Activated CD8-positive, alpha-beta T cell treated with anti-CD3 and anti-CD28 coated beads for 36 hours (primary cell): ENCODE results near the gene SMPD2. TPM values are rescaled to one million over a fixed set of nuclear protein-coding genes. Genes with fewer than 3 reads are reported as not detected.
A peak's percentile ranks its signal among the peaks of the same experiment; 100 is the strongest.
"Not testable (repeated sequence)": the region's sequence is repeated elsewhere in the genome, so short reads cannot be mapped to it uniquely, and the experiment has no call there.

Experiments
- ATAC-seq: fragments of 200-7000 bp; cut with Tn5 transposase; one replicate; pipeline ENCODE4 v1.10.0; 2021; ENCODE audit warnings: mild to moderate bottlenecking, moderate library complexity
- CTCF ChIA-PET: fragments of 350-600 bp; sonication (Branson Sonifier 250); formaldehyde crosslinking; loops from one replicate; lab custom pipeline; 2021; ENCODE audit warnings: antibody characterized with exemption; lab: Charles Lee
- POLR2A ChIA-PET: fragments of 350-600 bp; sonication (Branson Sonifier 250); formaldehyde crosslinking; loops from one replicate; lab custom pipeline; 2021; ENCODE audit warnings: antibody characterized with exemption; lab: Charles Lee
- DNase-seq: peaks from one replicate; pipeline ENCODE4 v3.0.0-alpha.2; 2020
- H3K27ac Mint-ChIP-seq: one replicate; pipeline ENCODE4 v1.8.0; 2021; ENCODE audit warnings: mild to moderate bottlenecking, mixed read lengths
- H3K27me3 Mint-ChIP-seq: one replicate; pipeline ENCODE4 v1.8.0; 2021; ENCODE audit warnings: mixed read lengths
- H3K36me3 Mint-ChIP-seq: one replicate; pipeline ENCODE4 v1.8.0; 2021; ENCODE audit warnings: low read depth, mixed read lengths
- H3K4me1 Mint-ChIP-seq: one replicate; pipeline ENCODE4 v1.8.0; 2021; ENCODE audit warnings: low read depth, mixed read lengths
- H3K4me3 Mint-ChIP-seq: one replicate; pipeline ENCODE4 v1.8.0; 2021; ENCODE audit warnings: mild to moderate bottlenecking, moderate library complexity, mixed read lengths
- H3K9me3 Mint-ChIP-seq: one replicate; pipeline ENCODE4 v1.8.0; 2021; ENCODE audit warnings: mixed read lengths
- intact Hi-C: fragments of 100-400 bp; cut with micrococcal nuclease; formaldehyde crosslinking; loops from one replicate; pipeline ENCODE4 v1.10.0; 2022
- total RNA-seq, 2 experiments: library from RNA; stranded (reverse); gene quantifications; one replicate each; pipeline ENCODE4 v1.2.3, GENCODE V29; 2021
- TF ChIP-seq, protein P1 (sequence below): fragments of 200-600 bp; IDR thresholded peaks from one replicate; pipeline ENCODE4 v1.8.0; 2022; ENCODE audit warnings: antibody characterized with exemption, mild to moderate bottlenecking

The SMPD2 gene
- total RNA-seq, 2 experiments from 2014 or later = 8.7 to 9.6 TPM

- H3K36me3 Mint-ChIP-seq = peaks cover 24% of the 10 kb centered on the region
- POLR2A ChIA-PET = interaction anchor here (2.7 to 8.3 kb wide), 3 partner anchors 14 to 75 kb away, joined by 13 to 119 read pairs (median 39); partner anchors contain the start of genes CD164, PPIL6, SMPD2 and ZBTB24
- ATAC-seq (no peak), DNase-seq (no peak)
- intact Hi-C loops = no loop called here
- no peaks in the 10 kb centered on the region for H3K27me3 Mint-ChIP-seq
- peaks cover 76% of the 10 kb centered on the region for H3K4me1 Mint-ChIP-seq
- TF ChIP-seq, protein P1, sequence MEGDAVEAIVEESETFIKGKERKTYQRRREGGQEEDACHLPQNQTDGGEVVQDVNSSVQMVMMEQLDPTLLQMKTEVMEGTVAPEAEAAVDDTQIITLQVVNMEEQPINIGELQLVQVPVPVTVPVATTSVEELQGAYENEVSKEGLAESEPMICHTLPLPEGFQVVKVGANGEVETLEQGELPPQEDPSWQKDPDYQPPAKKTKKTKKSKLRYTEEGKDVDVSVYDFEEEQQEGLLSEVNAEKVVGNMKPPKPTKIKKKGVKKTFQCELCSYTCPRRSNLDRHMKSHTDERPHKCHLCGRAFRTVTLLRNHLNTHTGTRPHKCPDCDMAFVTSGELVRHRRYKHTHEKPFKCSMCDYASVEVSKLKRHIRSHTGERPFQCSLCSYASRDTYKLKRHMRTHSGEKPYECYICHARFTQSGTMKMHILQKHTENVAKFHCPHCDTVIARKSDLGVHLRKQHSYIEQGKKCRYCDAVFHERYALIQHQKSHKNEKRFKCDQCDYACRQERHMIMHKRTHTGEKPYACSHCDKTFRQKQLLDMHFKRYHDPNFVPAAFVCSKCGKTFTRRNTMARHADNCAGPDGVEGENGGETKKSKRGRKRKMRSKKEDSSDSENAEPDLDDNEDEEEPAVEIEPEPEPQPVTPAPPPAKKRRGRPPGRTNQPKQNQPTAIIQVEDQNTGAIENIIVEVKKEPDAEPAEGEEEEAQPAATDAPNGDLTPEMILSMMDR = no peak
- peaks cover 3% of the 10 kb centered on the region for H3K9me3 Mint-ChIP-seq
- CTCF ChIA-PET = interaction anchor here (0.9 to 2.3 kb wide), 4 partner anchors 16 to 269 kb away, joined by 3 to 11 read pairs (median 6); partner anchors contain the start of genes CD164 and ZBTB24
- peak overlapping the region; percentile 12 for H3K27ac Mint-ChIP-seq
- H3K4me3 Mint-ChIP-seq = no peak overlapping the region
These were observed 17.1 kb downstream of the SMPD2 start for GRCh38 chr6:109457562-109457996.

- H3K4me3 Mint-ChIP-seq = no peak overlapping the region
These were observed 18.4 kb downstream of the SMPD2 start for GRCh38 chr6:109458774-109459531.

GRCh38 chr6:109460161-109460829 is 19.8 kb downstream of the SMPD2 start:
- peaks cover 71% of the 10 kb centered on the region for H3K4me1 Mint-ChIP-seq
- intact Hi-C loops = no loop called here
- no peak overlapping the region for H3K4me3 Mint-ChIP-seq
- DNase-seq = no peak
- H3K36me3 Mint-ChIP-seq = peaks cover 41% of the 10 kb centered on the region
- no peaks in the 10 kb centered on the region for H3K27me3 Mint-ChIP-seq
- ATAC-seq = no peak
- peaks cover 3% of the 10 kb centered on the region for H3K9me3 Mint-ChIP-seq
- ChIA-PET CTCF (interaction anchor here (0.9 to 2.2 kb wide), 5 partner anchors 9 to 77 kb away, joined by 3 to 7 read pairs (median 5); partner anchors contain the start of genes PPIL6 and SMPD2), POLR2A (interaction anchor here (0.6 to 1.8 kb wide), 5 partner anchors 19 to 720 kb away, joined by 3 to 10 read pairs (median 4); partner anchors contain the start of genes CD164 and CDC40)
- peak overlapping the region; percentile 59 for H3K27ac Mint-ChIP-seq
- TF ChIP-seq, protein P1 = no peak

More at GRCh38 chr6:109458774-109459531, 18.4 kb downstream of the SMPD2 start:
- Mint-ChIP-seq H3K36me3 (peaks cover 32% of the 10 kb centered on the region), H3K4me1 (peaks cover 70% of the 10 kb centered on the region), H3K27me3 (no peaks in the 10 kb centered on the region), H3K27ac (peak overlapping the region; percentile 74), H3K9me3 (peaks cover 3% of the 10 kb centered on the region)
- DNase-seq (peak; percentile 69), ATAC-seq (peak; percentile 66)
- TF ChIP-seq, protein P1 = no peak
- intact Hi-C loops = no loop called here
- ChIA-PET CTCF (interaction anchor here (1.2 to 2.2 kb wide), 3 partner anchors 10 to 77 kb away, joined by 4 to 7 read pairs (median 7); partner anchors contain the start of genes CD164, PPIL6 and SMPD2), POLR2A (interaction anchor here (0.7 to 8.3 kb wide), 5 partner anchors 10 to 77 kb away, joined by 3 to 119 read pairs (median 4); partner anchors contain the start of genes CD164, PPIL6 and SMPD2)

GRCh38 chr6:109461205-109461604 is 20.7 kb downstream of the SMPD2 start:
- H3K9me3 Mint-ChIP-seq, H3K27me3 Mint-ChIP-seq, ATAC-seq, intact Hi-C loops, H3K4me3 Mint-ChIP-seq, DNase-seq: not testable (repeated sequence)
- Mint-ChIP-seq H3K27ac (peak overlapping the region; percentile 55), H3K36me3 (peaks cover 50% of the 10 kb centered on the region), H3K4me1 (peaks cover 78% of the 10 kb centered on the region)
- ChIA-PET CTCF (interaction anchor here (0.9 kb wide), 2 partner anchors 58 to 76 kb away, joined by 3 to 4 read pairs; no protein-coding TSS in a partner anchor), POLR2A (interaction anchor here (0.9 to 1.0 kb wide), 2 partner anchors 8 to 15 kb away, joined by 3 to 4 read pairs; no protein-coding TSS in a partner anchor)
